Stimulated activated CD4-positive, alpha-beta T cell treated with anti-CD3 and anti-CD28 coated beads, Interleukin-15, amount 100 ng/mL, for 48 hours (primary cell): Measurements from ENCODE around the gene SYT8.
"Not testable (repeated sequence)": the region's sequence is repeated elsewhere in the genome, so short reads cannot be mapped to it uniquely, and the experiment has no call there.

ENCODE experiments used
- DNase-seq, 2 donors: peaks; one replicate each; pipeline ENCODE4 v3.0.0-alpha.2; 2020; ENCODE audit warnings: low read depth in 2 of 2

SYT8 gene

DNA sequence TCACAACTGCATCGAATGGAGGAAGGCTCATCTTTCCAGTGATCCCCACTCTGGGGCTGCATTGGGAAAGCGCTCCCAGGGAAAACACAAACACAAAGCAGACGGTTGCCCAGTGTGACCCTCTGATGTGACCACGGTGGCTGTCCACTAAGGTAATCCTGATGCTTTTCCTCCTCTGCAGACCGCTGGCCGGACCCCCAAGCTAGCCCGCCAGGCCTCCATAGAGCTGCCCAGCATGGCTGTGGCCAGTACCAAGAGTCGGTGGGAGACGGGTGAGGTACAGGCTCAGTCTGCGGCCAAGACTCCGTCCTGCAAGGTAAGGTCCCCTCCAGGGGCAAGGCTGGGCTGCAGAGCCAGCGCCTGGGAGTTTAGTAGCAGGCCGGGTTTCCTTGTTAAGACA lies 51.8 kb downstream of the SYT8 start:
- DNase-seq: not testable (repeated sequence)
